Stimulated activated CD8-positive, alpha-beta memory T cell treated with anti-CD3 and anti-CD28 coated beads, Interleukin-4, amount 100 ng/mL, for 24 hours (primary cell): ENCODE results near the gene UGGT1.
"Not testable (repeated sequence)": the region's sequence is repeated elsewhere in the genome, so short reads cannot be mapped to it uniquely, and the experiment has no call there.

Source experiments
- DNase-seq: peaks from one replicate; pipeline ENCODE4 v3.0.0-alpha.2; 2020; ENCODE audit warnings: low read depth

UGGT1 gene

GRCh38 chr2:128178149-128178649, 87.2 kb downstream of the UGGT1 start:
- no peak for DNase-seq

GRCh38 chr2:128178650-128179460, 87.9 kb downstream of the UGGT1 start:
- DNase-seq: no peak

- DNase-seq: no peak
Observed at GRCh38 chr2:128179461-128179755, 88.4 kb downstream of the UGGT1 start.

- DNase-seq: no peak
Observed at GRCh38 chr2:128180031-128180430, 89.0 kb downstream of the UGGT1 start.

- DNase-seq: no peak
Observed at GRCh38 chr2:128185576-128185975, 94.6 kb downstream of the UGGT1 start.

- no peak for DNase-seq
Observed at GRCh38 chr2:128187032-128187654, 96.1 kb downstream of the UGGT1 start.

GRCh38 chr2:128195435-128195984, 104.5 kb downstream of the UGGT1 start:
- DNase-seq: no peak

GRCh38 chr2:128196026-128196425, 105.0 kb downstream of the UGGT1 start:
- DNase-seq: no peak

GRCh38 chr2:128196471-128196931, 105.5 kb downstream of the UGGT1 start:
- DNase-seq: no peak

GRCh38 chr2:128197059-128197458, 106.1 kb downstream of the UGGT1 start:
- DNase-seq: no peak

- DNase-seq: no peak
Observed at GRCh38 chr2:128198656-128199055, 107.7 kb downstream of the UGGT1 start.

- no peak for DNase-seq
Observed at GRCh38 chr2:128199141-128199540, 108.1 kb downstream of the UGGT1 start.

- no peak for DNase-seq
Observed at GRCh38 chr2:128202791-128203190, 111.8 kb downstream of the UGGT1 start.

GRCh38 chr2:128206245-128206644, 115.2 kb downstream of the UGGT1 start:
- DNase-seq: no peak

- DNase-seq: no peak
Observed at GRCh38 chr2:128208023-128208422, 117.0 kb downstream of the UGGT1 start.

- not testable (repeated sequence) for DNase-seq
Observed at GRCh38 chr2:128208631-128209324, 117.8 kb downstream of the UGGT1 start.

- DNase-seq: no peak
Observed at GRCh38 chr2:128214251-128214650, 123.3 kb downstream of the UGGT1 start.

- DNase-seq: no peak
Observed at GRCh38 chr2:128214866-128215460, 124.0 kb downstream of the UGGT1 start.

GRCh38 chr2:128215897-128216642, 125.1 kb downstream of the UGGT1 start:
- no peak for DNase-seq

GRCh38 chr2:128217671-128218070, 126.7 kb downstream of the UGGT1 start:
- no peak for DNase-seq

GRCh38 chr2:128219891-128220290, 128.9 kb downstream of the UGGT1 start:
- DNase-seq: no peak
